ENCODE measurements around the gene MBD2.

DNA sequence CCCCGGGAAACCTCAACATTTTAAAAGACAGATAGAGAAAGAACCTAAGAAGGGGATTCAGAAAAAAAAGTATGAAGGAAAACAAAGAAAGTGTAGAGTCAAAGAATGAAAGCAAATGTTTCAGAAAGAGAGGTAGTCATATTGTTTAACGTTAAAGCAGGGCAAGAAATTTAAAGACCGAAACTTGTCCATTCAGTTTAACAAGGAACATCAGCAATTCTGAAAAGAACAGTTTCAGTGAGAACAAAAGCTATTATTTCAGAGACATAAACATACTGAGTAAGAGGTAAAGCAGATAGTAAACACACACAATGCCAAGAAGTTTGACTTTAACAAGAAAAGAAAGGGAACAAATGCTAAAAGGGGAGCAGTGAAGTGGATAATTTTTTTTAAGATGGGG is 41.1 kb downstream of the MBD2 start:
- TF ChIP-seq CTCF (IDR thresholded peaks at IDR 0.05), result no peak
- TF ChIP-seq TCF7L2 (IDR thresholded peaks at IDR 0.05; ENCODE audit: low read depth, low read length), result no peak
- no peak for TF ChIP-seq SIN3A (IDR thresholded peaks at IDR 0.05; ENCODE audit: borderline replicate concordance, insufficient read depth, low read depth, low read length)
- TF ChIP-seq, protein P1, sequence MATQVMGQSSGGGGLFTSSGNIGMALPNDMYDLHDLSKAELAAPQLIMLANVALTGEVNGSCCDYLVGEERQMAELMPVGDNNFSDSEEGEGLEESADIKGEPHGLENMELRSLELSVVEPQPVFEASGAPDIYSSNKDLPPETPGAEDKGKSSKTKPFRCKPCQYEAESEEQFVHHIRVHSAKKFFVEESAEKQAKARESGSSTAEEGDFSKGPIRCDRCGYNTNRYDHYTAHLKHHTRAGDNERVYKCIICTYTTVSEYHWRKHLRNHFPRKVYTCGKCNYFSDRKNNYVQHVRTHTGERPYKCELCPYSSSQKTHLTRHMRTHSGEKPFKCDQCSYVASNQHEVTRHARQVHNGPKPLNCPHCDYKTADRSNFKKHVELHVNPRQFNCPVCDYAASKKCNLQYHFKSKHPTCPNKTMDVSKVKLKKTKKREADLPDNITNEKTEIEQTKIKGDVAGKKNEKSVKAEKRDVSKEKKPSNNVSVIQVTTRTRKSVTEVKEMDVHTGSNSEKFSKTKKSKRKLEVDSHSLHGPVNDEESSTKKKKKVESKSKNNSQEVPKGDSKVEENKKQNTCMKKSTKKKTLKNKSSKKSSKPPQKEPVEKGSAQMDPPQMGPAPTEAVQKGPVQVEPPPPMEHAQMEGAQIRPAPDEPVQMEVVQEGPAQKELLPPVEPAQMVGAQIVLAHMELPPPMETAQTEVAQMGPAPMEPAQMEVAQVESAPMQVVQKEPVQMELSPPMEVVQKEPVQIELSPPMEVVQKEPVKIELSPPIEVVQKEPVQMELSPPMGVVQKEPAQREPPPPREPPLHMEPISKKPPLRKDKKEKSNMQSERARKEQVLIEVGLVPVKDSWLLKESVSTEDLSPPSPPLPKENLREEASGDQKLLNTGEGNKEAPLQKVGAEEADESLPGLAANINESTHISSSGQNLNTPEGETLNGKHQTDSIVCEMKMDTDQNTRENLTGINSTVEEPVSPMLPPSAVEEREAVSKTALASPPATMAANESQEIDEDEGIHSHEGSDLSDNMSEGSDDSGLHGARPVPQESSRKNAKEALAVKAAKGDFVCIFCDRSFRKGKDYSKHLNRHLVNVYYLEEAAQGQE (IDR thresholded peaks at IDR 0.05; ENCODE audit: insufficient read depth in 1 of 2, low read depth in 2 of 2, low read length in 1 of 2), result no peak
